HepG2 (cell line): ENCODE measurements around the gene TNK1. TPM values are rescaled to one million over a fixed set of nuclear protein-coding genes. Genes with fewer than 3 reads are reported as not detected.
A peak's percentile ranks its signal among the peaks of the same experiment; 100 is the strongest.

Experiments
- FOXA1 ChIP-seq, 2 experiments: fragments of 450-650 bp in 1 of 2; sonication (generic) in 1 of 2; formaldehyde crosslinking in 1 of 2; IDR thresholded peaks; 2 replicates each; pipeline versions ENCODE4 v1.4.0 to v1.6.1; 2016 to 2020; ENCODE audit warnings: missing genetic modification reagents in 1 of 2
- KLF16 ChIP-seq, 2 experiments: sonication (generic) in 1 of 2; formaldehyde crosslinking in 1 of 2; IDR thresholded peaks; 2 replicates each; pipeline versions ENCODE4 v1.6.1 to v1.8.0; 2016 to 2023; ENCODE audit warnings: missing genetic modification reagents in 2 of 2, missing compliant biosample characterization in 1 of 2
- LCORL ChIP-seq, 2 experiments: fragments of 450-650 bp in 1 of 2; sonication (generic) in 1 of 2; formaldehyde crosslinking in 1 of 2; IDR thresholded peaks; 2 replicates each; pipeline versions ENCODE4 v1.5.0 to v1.6.1; 2017 to 2020; ENCODE audit warnings: antibody characterized with exemption in 1 of 2, missing genetic modification reagents in 1 of 2
- MED1 ChIP-seq: sonication (generic); formaldehyde crosslinking; IDR thresholded peaks from 2 replicates; pipeline ENCODE4 v1.4.0; 2020; ENCODE audit warnings: missing genetic modification reagents
- SIN3A ChIP-seq: IDR thresholded peaks from 2 replicates; pipeline ENCODE4 v1.6.1; 2011; ENCODE audit warnings: low read depth, mild to moderate bottlenecking, control low read depth, low read length, borderline replicate concordance
- TBP ChIP-seq: sonication (generic); formaldehyde crosslinking; IDR thresholded peaks from 2 replicates; pipeline ENCODE4 v1.5.0; 2020; ENCODE audit warnings: missing genetic modification reagents
- TGIF2 ChIP-seq: IDR thresholded peaks from 2 replicates; pipeline ENCODE4 v1.6.1; 2016; ENCODE audit warnings: control low read depth, missing compliant biosample characterization
- ZNF451 ChIP-seq: sonication (generic); formaldehyde crosslinking; IDR thresholded peaks from 2 replicates; pipeline ENCODE4 v1.5.0; 2020; ENCODE audit warnings: mild to moderate bottlenecking, missing genetic modification reagents
- ZNF629 ChIP-seq: sonication (generic); formaldehyde crosslinking; conservative IDR thresholded peaks from 2 replicates; pipeline ENCODE4 v1.5.0; 2020; ENCODE audit warnings: missing genetic modification reagents
- polyA plus RNA-seq, 8 experiments: library from polyadenylated mRNA; depleted of rRNA in 3 of 8; stranded (reverse) in 7 of 8; unstranded in 1 of 8; fragments of >200 nt; fragmentation: Illumina TruSeq in 4 of 8; extraction: Trizol in 4 of 8; gene quantifications; 2 replicates each; pipeline versions ENCODE4 v1.2.1 to v1.2.3, GENCODE V29; 2011 to 2016; ENCODE audit warnings: low read depth in 4 of 8, missing spikeins in 1 of 8, mixed read lengths in 1 of 8; ENCODE audit not compliant: insufficient read depth in 1 of 8
- total RNA-seq, 5 experiments: library from RNA; depleted of rRNA; stranded (reverse); fragments of >200 nt; fragmentation: Illumina TruSeq; extraction: Trizol; gene quantifications; 2 replicates each; pipeline ENCODE4 v1.2.3, GENCODE V29; 2016; ENCODE audit warnings: low read depth in 1 of 5
- TF ChIP-seq, protein P1 (sequence below): sonication (generic); formaldehyde crosslinking; IDR thresholded peaks from 2 replicates; pipeline ENCODE4 v1.4.0; 2020; ENCODE audit warnings: mild to moderate bottlenecking, missing genetic modification reagents, borderline replicate concordance
- TF ChIP-seq, protein P2 (sequence below): sonication (generic); formaldehyde crosslinking; IDR thresholded peaks from 2 replicates; pipeline ENCODE4 v1.4.0; 2020; ENCODE audit warnings: missing genetic modification reagents
- TF ChIP-seq, protein P3 (sequence below): sonication (generic); formaldehyde crosslinking; IDR thresholded peaks from 2 replicates; pipeline ENCODE4 v1.5.0; 2020; ENCODE audit warnings: mild to moderate bottlenecking, missing genetic modification reagents
- TF ChIP-seq, protein P4 (sequence below): sonication (generic); formaldehyde crosslinking; IDR thresholded peaks from 2 replicates; pipeline ENCODE4 v1.5.1; 2020; ENCODE audit warnings: mild to moderate bottlenecking, missing genetic modification reagents, moderate library complexity

The TNK1 gene
- total and polyA plus RNA-seq, 2 of the 13 experiments (the other 11 are each of a cell fraction or from before 2014, with no cell fraction given), result 2.0 to 3.5 TPM

DNA sequence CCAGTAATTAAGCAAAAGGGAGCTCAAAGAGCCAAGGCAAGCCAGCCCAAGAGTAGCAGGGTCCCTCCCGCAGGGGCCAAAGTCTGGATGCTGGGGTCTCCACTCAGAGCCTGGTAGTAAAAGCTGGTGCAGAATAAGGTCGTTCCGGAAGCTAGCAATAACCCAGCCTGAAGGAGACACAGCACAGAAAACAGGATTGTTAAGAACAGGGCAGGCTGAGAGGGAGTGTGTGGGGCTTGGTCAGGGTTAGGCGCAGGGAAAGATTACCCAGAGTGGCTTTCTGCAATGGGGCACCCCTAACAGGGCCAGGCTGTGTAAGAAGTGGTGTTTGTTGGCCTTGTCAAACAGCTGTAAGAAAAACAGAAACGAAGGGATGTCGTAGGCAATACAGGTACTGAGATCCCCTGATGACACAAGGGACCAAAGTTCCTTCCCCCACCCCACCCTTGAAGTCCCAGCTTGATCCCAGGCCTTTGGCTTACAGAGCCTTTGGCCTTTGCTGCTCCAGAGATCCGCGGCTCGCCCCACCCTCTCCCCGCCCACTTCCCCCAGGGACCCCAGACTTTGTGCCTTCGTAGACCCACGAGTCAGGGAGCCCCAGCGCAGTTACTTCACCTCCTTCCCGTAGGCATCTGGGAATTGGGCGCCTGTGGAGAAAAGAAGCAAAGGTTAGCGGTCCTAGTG lies 22.3 kb downstream of the TNK1 start (continued):
- no peak for TF ChIP-seq FOXA1 (IDR thresholded peaks at IDR 0.05)
- TF ChIP-seq FOXA1 (CRISPR knock-in tag; IDR thresholded peaks at IDR 0.05), result peak; percentile 36; the same call in 1 of the 2 replicates
- TF ChIP-seq ZNF451 (CRISPR knock-in tag), result 0 out of 2 replicates have a peak, but pooled peaks have one; percentile 12
- TF ChIP-seq SIN3A, result 0 out of 2 replicates have a peak, but pooled peaks have one; percentile 58
- TF ChIP-seq, protein P1, sequence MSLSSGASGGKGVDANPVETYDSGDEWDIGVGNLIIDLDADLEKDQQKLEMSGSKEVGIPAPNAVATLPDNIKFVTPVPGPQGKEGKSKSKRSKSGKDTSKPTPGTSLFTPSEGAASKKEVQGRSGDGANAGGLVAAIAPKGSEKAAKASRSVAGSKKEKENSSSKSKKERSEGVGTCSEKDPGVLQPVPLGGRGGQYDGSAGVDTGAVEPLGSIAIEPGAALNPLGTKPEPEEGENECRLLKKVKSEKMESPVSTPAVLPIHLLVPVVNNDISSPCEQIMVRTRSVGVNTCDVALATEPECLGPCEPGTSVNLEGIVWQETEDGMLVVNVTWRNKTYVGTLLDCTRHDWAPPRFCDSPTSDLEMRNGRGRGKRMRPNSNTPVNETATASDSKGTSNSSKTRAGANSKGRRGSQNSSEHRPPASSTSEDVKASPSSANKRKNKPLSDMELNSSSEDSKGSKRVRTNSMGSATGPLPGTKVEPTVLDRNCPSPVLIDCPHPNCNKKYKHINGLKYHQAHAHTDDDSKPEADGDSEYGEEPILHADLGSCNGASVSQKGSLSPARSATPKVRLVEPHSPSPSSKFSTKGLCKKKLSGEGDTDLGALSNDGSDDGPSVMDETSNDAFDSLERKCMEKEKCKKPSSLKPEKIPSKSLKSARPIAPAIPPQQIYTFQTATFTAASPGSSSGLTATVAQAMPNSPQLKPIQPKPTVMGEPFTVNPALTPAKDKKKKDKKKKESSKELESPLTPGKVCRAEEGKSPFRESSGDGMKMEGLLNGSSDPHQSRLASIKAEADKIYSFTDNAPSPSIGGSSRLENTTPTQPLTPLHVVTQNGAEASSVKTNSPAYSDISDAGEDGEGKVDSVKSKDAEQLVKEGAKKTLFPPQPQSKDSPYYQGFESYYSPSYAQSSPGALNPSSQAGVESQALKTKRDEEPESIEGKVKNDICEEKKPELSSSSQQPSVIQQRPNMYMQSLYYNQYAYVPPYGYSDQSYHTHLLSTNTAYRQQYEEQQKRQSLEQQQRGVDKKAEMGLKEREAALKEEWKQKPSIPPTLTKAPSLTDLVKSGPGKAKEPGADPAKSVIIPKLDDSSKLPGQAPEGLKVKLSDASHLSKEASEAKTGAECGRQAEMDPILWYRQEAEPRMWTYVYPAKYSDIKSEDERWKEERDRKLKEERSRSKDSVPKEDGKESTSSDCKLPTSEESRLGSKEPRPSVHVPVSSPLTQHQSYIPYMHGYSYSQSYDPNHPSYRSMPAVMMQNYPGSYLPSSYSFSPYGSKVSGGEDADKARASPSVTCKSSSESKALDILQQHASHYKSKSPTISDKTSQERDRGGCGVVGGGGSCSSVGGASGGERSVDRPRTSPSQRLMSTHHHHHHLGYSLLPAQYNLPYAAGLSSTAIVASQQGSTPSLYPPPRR, result peak; percentile 3; the same call in 1 of the 2 replicates
- no peak for TF ChIP-seq LCORL (IDR thresholded peaks at IDR 0.05)
- TF ChIP-seq LCORL (CRISPR knock-in tag; IDR thresholded peaks at IDR 0.05), result peak; percentile 35; the same call in 1 of the 2 replicates
- TF ChIP-seq, protein P2, sequence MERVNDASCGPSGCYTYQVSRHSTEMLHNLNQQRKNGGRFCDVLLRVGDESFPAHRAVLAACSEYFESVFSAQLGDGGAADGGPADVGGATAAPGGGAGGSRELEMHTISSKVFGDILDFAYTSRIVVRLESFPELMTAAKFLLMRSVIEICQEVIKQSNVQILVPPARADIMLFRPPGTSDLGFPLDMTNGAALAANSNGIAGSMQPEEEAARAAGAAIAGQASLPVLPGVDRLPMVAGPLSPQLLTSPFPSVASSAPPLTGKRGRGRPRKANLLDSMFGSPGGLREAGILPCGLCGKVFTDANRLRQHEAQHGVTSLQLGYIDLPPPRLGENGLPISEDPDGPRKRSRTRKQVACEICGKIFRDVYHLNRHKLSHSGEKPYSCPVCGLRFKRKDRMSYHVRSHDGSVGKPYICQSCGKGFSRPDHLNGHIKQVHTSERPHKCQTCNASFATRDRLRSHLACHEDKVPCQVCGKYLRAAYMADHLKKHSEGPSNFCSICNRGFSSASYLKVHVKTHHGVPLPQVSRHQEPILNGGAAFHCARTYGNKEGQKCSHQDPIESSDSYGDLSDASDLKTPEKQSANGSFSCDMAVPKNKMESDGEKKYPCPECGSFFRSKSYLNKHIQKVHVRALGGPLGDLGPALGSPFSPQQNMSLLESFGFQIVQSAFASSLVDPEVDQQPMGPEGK (CRISPR knock-in tag), result peak; percentile 81; the same call in 1 of the 2 replicates
- TF ChIP-seq TBP (CRISPR knock-in tag), result no peak
- TF ChIP-seq MED1, result no peak; the same call in none of the 2 replicates
- TF ChIP-seq KLF16 (CRISPR knock-in tag; IDR thresholded peaks at IDR 0.05), result 0 out of 4 replicates have a peak, but pooled peaks of 1 of the 2 experiments have one; percentile 2
- peak; percentile 51; the same call in 1 of the 2 replicates for TF ChIP-seq ZNF629 (CRISPR knock-in tag)
- TF ChIP-seq TGIF2, result 0 out of 2 replicates have a peak, but pooled peaks have one; percentile 19
- TF ChIP-seq, protein P3, sequence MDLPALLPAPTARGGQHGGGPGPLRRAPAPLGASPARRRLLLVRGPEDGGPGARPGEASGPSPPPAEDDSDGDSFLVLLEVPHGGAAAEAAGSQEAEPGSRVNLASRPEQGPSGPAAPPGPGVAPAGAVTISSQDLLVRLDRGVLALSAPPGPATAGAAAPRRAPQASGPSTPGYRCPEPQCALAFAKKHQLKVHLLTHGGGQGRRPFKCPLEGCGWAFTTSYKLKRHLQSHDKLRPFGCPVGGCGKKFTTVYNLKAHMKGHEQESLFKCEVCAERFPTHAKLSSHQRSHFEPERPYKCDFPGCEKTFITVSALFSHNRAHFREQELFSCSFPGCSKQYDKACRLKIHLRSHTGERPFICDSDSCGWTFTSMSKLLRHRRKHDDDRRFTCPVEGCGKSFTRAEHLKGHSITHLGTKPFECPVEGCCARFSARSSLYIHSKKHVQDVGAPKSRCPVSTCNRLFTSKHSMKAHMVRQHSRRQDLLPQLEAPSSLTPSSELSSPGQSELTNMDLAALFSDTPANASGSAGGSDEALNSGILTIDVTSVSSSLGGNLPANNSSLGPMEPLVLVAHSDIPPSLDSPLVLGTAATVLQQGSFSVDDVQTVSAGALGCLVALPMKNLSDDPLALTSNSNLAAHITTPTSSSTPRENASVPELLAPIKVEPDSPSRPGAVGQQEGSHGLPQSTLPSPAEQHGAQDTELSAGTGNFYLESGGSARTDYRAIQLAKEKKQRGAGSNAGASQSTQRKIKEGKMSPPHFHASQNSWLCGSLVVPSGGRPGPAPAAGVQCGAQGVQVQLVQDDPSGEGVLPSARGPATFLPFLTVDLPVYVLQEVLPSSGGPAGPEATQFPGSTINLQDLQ (CRISPR knock-in tag), result 0 out of 2 replicates have a peak, but pooled peaks have one; percentile 35
- TF ChIP-seq, protein P4, sequence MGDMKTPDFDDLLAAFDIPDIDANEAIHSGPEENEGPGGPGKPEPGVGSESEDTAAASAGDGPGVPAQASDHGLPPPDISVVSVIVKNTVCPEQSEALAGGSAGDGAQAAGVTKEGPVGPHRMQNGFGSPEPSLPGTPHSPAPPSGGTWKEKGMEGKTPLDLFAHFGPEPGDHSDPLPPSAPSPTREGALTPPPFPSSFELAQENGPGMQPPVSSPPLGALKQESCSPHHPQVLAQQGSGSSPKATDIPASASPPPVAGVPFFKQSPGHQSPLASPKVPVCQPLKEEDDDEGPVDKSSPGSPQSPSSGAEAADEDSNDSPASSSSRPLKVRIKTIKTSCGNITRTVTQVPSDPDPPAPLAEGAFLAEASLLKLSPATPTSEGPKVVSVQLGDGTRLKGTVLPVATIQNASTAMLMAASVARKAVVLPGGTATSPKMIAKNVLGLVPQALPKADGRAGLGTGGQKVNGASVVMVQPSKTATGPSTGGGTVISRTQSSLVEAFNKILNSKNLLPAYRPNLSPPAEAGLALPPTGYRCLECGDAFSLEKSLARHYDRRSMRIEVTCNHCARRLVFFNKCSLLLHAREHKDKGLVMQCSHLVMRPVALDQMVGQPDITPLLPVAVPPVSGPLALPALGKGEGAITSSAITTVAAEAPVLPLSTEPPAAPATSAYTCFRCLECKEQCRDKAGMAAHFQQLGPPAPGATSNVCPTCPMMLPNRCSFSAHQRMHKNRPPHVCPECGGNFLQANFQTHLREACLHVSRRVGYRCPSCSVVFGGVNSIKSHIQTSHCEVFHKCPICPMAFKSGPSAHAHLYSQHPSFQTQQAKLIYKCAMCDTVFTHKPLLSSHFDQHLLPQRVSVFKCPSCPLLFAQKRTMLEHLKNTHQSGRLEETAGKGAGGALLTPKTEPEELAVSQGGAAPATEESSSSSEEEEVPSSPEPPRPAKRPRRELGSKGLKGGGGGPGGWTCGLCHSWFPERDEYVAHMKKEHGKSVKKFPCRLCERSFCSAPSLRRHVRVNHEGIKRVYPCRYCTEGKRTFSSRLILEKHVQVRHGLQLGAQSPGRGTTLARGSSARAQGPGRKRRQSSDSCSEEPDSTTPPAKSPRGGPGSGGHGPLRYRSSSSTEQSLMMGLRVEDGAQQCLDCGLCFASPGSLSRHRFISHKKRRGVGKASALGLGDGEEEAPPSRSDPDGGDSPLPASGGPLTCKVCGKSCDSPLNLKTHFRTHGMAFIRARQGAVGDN (CRISPR knock-in tag), result peak; percentile 68
